GM12878 (cell line): Measurements from ENCODE around the gene HORMAD2. TPM values are rescaled to one million over a fixed set of nuclear protein-coding genes. Genes with fewer than 3 reads are reported as not detected.

Experiments used
- ATAC-seq: fragments of 200-7000 bp; cut with Tn5 transposase; 3 replicates; pipeline ENCODE4 v1.9.1; 2020; ENCODE audit warnings: mild to moderate bottlenecking, moderate library complexity
- BruUV-seq: library from RNA; stranded (reverse); fragments of 400-500 nt; replicated peaks from 2 replicates; lab custom pipeline; 2021; lab: Mats Ljungman, UMichigan
- CTCF ChIA-PET: fragments of 300-600 bp; sonication (Branson Sonifier 250); formaldehyde crosslinking; extraction: SDS; loops from one replicate; lab custom pipeline; 2021; ENCODE audit warnings: inconsistent platforms; lab: Yijun Ruan, JAX
- POLR2A ChIA-PET: fragments of 350-600 bp; formaldehyde crosslinking; extraction: SDS; loops from one replicate; lab custom pipeline; 2021; ENCODE audit warnings: inconsistent platforms; lab: Charles Lee
- RAD21 ChIA-PET: fragments of 300-600 bp; sonication (Branson Sonifier 250); formaldehyde crosslinking; loops from one replicate; lab custom pipeline; 2023; ENCODE audit warnings: antibody characterized with exemption; ENCODE audit not compliant: unreplicated experiment; lab: Charles Lee
- SMC1A ChIA-PET: fragments of 300-600 bp; sonication (Branson Sonifier 250); formaldehyde crosslinking; loops from one replicate; lab custom pipeline; 2023; ENCODE audit not compliant: unreplicated experiment, uncharacterized antibody; lab: Charles Lee
- DNase-seq: peaks from one replicate; pipeline ENCODE4 v3.0.0-alpha.2; 2011; ENCODE audit warnings: low read depth, low spot score
- FAIRE-seq: peaks from 3 replicates; lab custom pipeline; 2011; peaks lifted over from hg19 to GRCh38; lab: Jason Lieb, UNC
- H2AFZ ChIP-seq: 2 replicates; pipeline ENCODE4 v1.6.0; 2011; ENCODE audit warnings: low read depth, low read length, control low read depth; ENCODE audit not compliant: control insufficient read depth
- H3K27ac ChIP-seq: 2 replicates; pipeline ENCODE4 v1.5.1; 2011; ENCODE audit warnings: control low read depth; ENCODE audit not compliant: control insufficient read depth, insufficient read depth
- H3K27me3 ChIP-seq, 2 experiments: replicated peaks in 1 of 2; 2 replicates each; pipeline versions ENCODE4 v1.6.0 to v1.6.1; 2011; ENCODE audit warnings: low read length in 1 of 2; ENCODE audit not compliant: control insufficient read depth in 2 of 2, insufficient read depth in 2 of 2
- H3K36me3 ChIP-seq, 2 experiments: 2 replicates each; pipeline ENCODE4 v1.5.1; 2011; ENCODE audit warnings: low read length in 1 of 2; ENCODE audit not compliant: control insufficient read depth in 2 of 2, insufficient read depth in 2 of 2
- H3K4me1 ChIP-seq: 2 replicates; pipeline ENCODE4 v1.6.1; 2011; ENCODE audit warnings: mild to moderate bottlenecking, low read length, moderate library complexity, mixed read lengths; ENCODE audit not compliant: control insufficient read depth, insufficient read depth
- H3K4me2 ChIP-seq: 2 replicates; pipeline ENCODE4 v1.6.0; 2011; ENCODE audit warnings: control low read depth; ENCODE audit not compliant: control insufficient read depth, insufficient read depth
- H3K4me3 ChIP-seq: fragments of 200-600 bp; sonication (generic); 2 replicates; pipeline ENCODE4 v1.5.1; 2016
- H3K79me2 ChIP-seq: 2 replicates; pipeline ENCODE4 v1.6.0; 2011; ENCODE audit warnings: low read length; ENCODE audit not compliant: control insufficient read depth, insufficient read depth
- H3K9ac ChIP-seq: 2 replicates; pipeline ENCODE4 v1.8.0; 2011; ENCODE audit warnings: low read length, control low read depth, mixed read lengths; ENCODE audit not compliant: control insufficient read depth, insufficient read depth
- H3K9me3 ChIP-seq: replicated peaks from 3 replicates; pipeline ENCODE4 v1.5.1; 2011; ENCODE audit warnings: mild to moderate bottlenecking, low read length; ENCODE audit not compliant: control insufficient read depth, insufficient read depth
- H4K20me1 ChIP-seq: 2 replicates; pipeline ENCODE4 v1.6.0; 2011; ENCODE audit not compliant: control insufficient read depth, insufficient read depth
- EZH2 ChIP-seq: IDR thresholded peaks from 2 replicates; pipeline ENCODE4 v1.6.1; 2012; ENCODE audit warnings: low read depth, mild to moderate bottlenecking, control low read depth, inconsistent platforms, low read length, borderline replicate concordance; ENCODE audit not compliant: control insufficient read depth
- GABPA ChIP-seq: IDR thresholded peaks from 2 replicates; pipeline ENCODE4 v1.6.1; 2014; ENCODE audit warnings: antibody characterized with exemption, low read depth, mild to moderate bottlenecking, inconsistent platforms
- HDGF ChIP-seq: fragments of 450-650 bp; IDR thresholded peaks from 2 replicates; pipeline ENCODE4 v1.6.1; 2016; ENCODE audit warnings: antibody characterized with exemption
- IRF4 ChIP-seq: IDR thresholded peaks from 2 replicates; pipeline ENCODE4 v1.6.1; 2011; ENCODE audit warnings: low read depth, low read length
- MTA2 ChIP-seq: fragments of 450-650 bp; IDR thresholded peaks from 2 replicates; pipeline ENCODE4 v1.6.1; 2016; ENCODE audit warnings: low read depth, mild to moderate bottlenecking, moderate library complexity
- NR2C2 ChIP-seq: IDR thresholded peaks from 2 replicates; pipeline ENCODE4 v1.6.1; 2011; ENCODE audit warnings: borderline replicate concordance, low read depth; ENCODE audit not compliant: control insufficient read depth, insufficient read length
- PAX5 ChIP-seq: IDR thresholded peaks from 2 replicates; pipeline ENCODE4 v1.6.1; 2011; ENCODE audit warnings: low read depth, low read length, borderline replicate concordance
- RCOR1 ChIP-seq: conservative IDR thresholded peaks from 2 replicates; pipeline ENCODE4 v1.6.1; 2012; ENCODE audit warnings: low read depth, low read length, improper control_type of control experiment
- RUNX3 ChIP-seq: IDR thresholded peaks from 2 replicates; pipeline ENCODE4 v1.6.1; 2012; ENCODE audit warnings: low read length, inconsistent platforms
- SMAD5 ChIP-seq: IDR thresholded peaks from 2 replicates; pipeline ENCODE4 v1.6.1; 2016; ENCODE audit warnings: antibody characterized with exemption, low read depth
- TBL1XR1 ChIP-seq: IDR thresholded peaks from 2 replicates; pipeline ENCODE4 v1.6.1; 2012; ENCODE audit warnings: low read depth, low read length, improper control_type of control experiment
- TCF7 ChIP-seq: IDR thresholded peaks from 2 replicates; pipeline ENCODE4 v1.6.1; 2014; ENCODE audit warnings: antibody characterized with exemption, borderline replicate concordance
- ZBED1 ChIP-seq: IDR thresholded peaks from 2 replicates; pipeline ENCODE4 v1.6.1; 2016; ENCODE audit warnings: borderline replicate concordance
- WGBS: methylation state at CpG from one replicate; pipeline ENCODE4 v1.1.6; 2016; ENCODE audit warnings: low lambda C conversion rate; ENCODE audit not compliant: insufficient replicate concordance, insufficient coverage; ENCODE audit errors: missing lambda C conversion rate; 5-methylcytosine and 5-hydroxymethylcytosine counted together
- in situ Hi-C: fragments of 300-500 bp; cut with MboI; formaldehyde crosslinking; loops from 9 replicates; pipeline ENCODE4 v1.14.3; 2018; ENCODE audit warnings: mixed read lengths
- intact Hi-C: fragments of 100-400 bp; cut with micrococcal nuclease; formaldehyde crosslinking; loops from one replicate; pipeline ENCODE4 v1.14.2; 2022; ENCODE audit not compliant: unreplicated experiment
- polyA plus RNA-seq, 11 experiments: library from polyadenylated mRNA; depleted of rRNA in 4 of 11; unstranded in 6 of 11; stranded (reverse) in 5 of 11; fragments of >200 nt; fragmentation: Nextera tagmentation in 4 of 11; fragmentation: Illumina TruSeq in 1 of 11; extraction: Ambion mirVana in 4 of 11; extraction: Trizol in 1 of 11; gene quantifications; 1 replicate in 1 of 11; 2 replicates in 10 of 11; pipeline versions ENCODE4 v1.2.1 to v1.2.3, GENCODE V29; 2011 to 2016; ENCODE audit warnings: inconsistent platforms in 2 of 11, missing spikeins in 2 of 11, low read depth in 1 of 11
- total RNA-seq, 4 experiments: library from RNA; depleted of rRNA in 3 of 4; stranded (reverse); fragments of >200 nt in 3 of 4; fragmentation: Illumina TruSeq in 1 of 4; extraction: Trizol in 1 of 4; gene quantifications; 2 replicates each; pipeline versions ENCODE4 v1.2.1 to v1.2.3, GENCODE V29; 2013 to 2021
- TF ChIP-seq, protein P1 (sequence below): fragments of 450-650 bp; IDR thresholded peaks from 2 replicates; pipeline ENCODE4 v1.6.1; 2017; ENCODE audit warnings: mild to moderate bottlenecking, moderate library complexity

HORMAD2 gene
- total and polyA plus RNA-seq, 10 of the 15 experiments (the other 5 are each of a cell fraction or from before 2014, with no cell fraction given) = 0.07 to 0.13 TPM; not detected in 8

DNA sequence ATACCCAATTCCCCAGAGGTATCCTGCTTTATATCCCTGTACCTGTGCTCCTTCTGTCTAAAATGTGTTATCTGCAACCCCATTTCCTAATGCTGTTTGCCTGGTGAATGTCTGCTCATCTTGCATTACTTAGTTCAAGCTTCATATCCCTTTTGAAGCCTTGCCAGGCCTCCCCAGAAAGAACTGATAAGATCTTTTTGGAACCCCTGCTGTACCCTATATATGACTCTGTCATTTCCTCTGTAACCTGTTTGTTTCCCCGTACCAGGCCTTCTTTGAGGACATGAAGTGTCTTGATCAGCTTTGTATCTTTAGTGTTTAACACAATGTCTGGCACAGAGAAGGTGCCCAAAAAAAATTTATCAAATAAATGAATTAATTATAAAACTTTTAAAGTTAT, 88.7 kb downstream of the HORMAD2 start:
- intact Hi-C loops = no loop called here
- no peak for DNase-seq
- no peak overlapping the region for H3K4me2 ChIP-seq
- peaks cover 0 to 2% of the 10 kb centered on the region in 2 experiments for H3K27me3 ChIP-seq
- FAIRE-seq = no peak
- no peak overlapping the region for H3K9ac ChIP-seq
- no peaks in the 10 kb centered on the region for H3K36me3 ChIP-seq
- ChIA-PET POLR2A (interaction anchor here (0.6 kb wide), 1 partner anchor 81 kb away, joined by 3 read pairs; no protein-coding TSS in a partner anchor), SMC1A (no interaction called here), RAD21 (no interaction called here), CTCF (no interaction called here)
- TF ChIP-seq GABPA = no peak
- TF ChIP-seq SMAD5 = no peak
- no peak for TF ChIP-seq HDGF
- TF ChIP-seq TBL1XR1 = no peak
- TF ChIP-seq RCOR1 = no peak
- TF ChIP-seq TCF7 = no peak
- TF ChIP-seq MTA2 = no peak
- TF ChIP-seq NR2C2 = no peak
- no peak for TF ChIP-seq ZBED1
- no peak for TF ChIP-seq EZH2
- TF ChIP-seq PAX5 = no peak
- TF ChIP-seq, protein P1, sequence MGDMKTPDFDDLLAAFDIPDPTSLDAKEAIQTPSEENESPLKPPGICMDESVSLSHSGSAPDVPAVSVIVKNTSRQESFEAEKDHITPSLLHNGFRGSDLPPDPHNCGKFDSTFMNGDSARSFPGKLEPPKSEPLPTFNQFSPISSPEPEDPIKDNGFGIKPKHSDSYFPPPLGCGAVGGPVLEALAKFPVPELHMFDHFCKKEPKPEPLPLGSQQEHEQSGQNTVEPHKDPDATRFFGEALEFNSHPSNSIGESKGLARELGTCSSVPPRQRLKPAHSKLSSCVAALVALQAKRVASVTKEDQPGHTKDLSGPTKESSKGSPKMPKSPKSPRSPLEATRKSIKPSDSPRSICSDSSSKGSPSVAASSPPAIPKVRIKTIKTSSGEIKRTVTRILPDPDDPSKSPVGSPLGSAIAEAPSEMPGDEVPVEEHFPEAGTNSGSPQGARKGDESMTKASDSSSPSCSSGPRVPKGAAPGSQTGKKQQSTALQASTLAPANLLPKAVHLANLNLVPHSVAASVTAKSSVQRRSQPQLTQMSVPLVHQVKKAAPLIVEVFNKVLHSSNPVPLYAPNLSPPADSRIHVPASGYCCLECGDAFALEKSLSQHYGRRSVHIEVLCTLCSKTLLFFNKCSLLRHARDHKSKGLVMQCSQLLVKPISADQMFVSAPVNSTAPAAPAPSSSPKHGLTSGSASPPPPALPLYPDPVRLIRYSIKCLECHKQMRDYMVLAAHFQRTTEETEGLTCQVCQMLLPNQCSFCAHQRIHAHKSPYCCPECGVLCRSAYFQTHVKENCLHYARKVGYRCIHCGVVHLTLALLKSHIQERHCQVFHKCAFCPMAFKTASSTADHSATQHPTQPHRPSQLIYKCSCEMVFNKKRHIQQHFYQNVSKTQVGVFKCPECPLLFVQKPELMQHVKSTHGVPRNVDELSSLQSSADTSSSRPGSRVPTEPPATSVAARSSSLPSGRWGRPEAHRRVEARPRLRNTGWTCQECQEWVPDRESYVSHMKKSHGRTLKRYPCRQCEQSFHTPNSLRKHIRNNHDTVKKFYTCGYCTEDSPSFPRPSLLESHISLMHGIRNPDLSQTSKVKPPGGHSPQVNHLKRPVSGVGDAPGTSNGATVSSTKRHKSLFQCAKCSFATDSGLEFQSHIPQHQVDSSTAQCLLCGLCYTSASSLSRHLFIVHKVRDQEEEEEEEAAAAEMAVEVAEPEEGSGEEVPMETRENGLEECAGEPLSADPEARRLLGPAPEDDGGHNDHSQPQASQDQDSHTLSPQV = no peak
- TF ChIP-seq RUNX3 = no peak
- TF ChIP-seq IRF4 = no peak
- H2AFZ ChIP-seq = no peak overlapping the region
- H3K9me3 ChIP-seq = no peaks in the 10 kb centered on the region
- no peaks in the 10 kb centered on the region for H4K20me1 ChIP-seq
- no TSS peak for BruUV-seq
- no peak overlapping the region for H3K4me3 ChIP-seq
- ATAC-seq = no peak
- in situ Hi-C loops = no loop called here
- 12% methylated on average over 1 of the region's 1 CpG for WGBS
- H3K4me1 ChIP-seq = no peaks in the 10 kb centered on the region
- H3K27ac ChIP-seq = no peak overlapping the region
- H3K79me2 ChIP-seq = no peaks in the 10 kb centered on the region
